ENCODE measurements around the gene ASF1A. TPM values are rescaled to one million over a fixed set of nuclear protein-coding genes. Genes with fewer than 3 reads are reported as not detected.

ASF1A gene
- total and polyA plus RNA-seq, 2 of the 13 experiments (the other 11 are each of a cell fraction or from before 2014, with no cell fraction given), result 14.5 to 49.9 TPM

- DNase-seq (ENCODE audit: low spot score), result no peak
- peak overlapping the region; percentile 96 for H3K27ac ChIP-seq (ENCODE audit: extremely low read length, insufficient read depth, low read length)
- no peaks in the 10 kb centered on the region for H4K20me1 ChIP-seq (ENCODE audit: insufficient read depth, low read length)
- H3K4me1 ChIP-seq (ENCODE audit: insufficient read depth, low read length), result peaks cover 58% of the 10 kb centered on the region
- no peaks in the 10 kb centered on the region for H3K9me3 ChIP-seq (ENCODE audit: low read length)
- H3K27me3 ChIP-seq (ENCODE audit: control insufficient read depth in 1 of 2, insufficient read depth in 2 of 2, low read length in 2 of 2), result no peaks in the 10 kb centered on the region; a peak in 1 of 5 replicates
- H2AFZ ChIP-seq (ENCODE audit: low read length), result no peak overlapping the region
- POLR2A ChIA-PET, result interaction anchor here (1.0 to 2.0 kb wide), 4 partner anchors 12 to 181 kb away, joined by 3 to 8 read pairs (median 4); partner anchors contain the start of genes FAM184A and MCM9
- H3K4me3 ChIP-seq (replicated peaks in 1 of 3; ENCODE audit: insufficient read depth in 1 of 3, low read depth in 2 of 3, low read length in 3 of 3), result no peak overlapping the region
- CTCF ChIA-PET (ENCODE audit: low intra/inter-chr PET ratio, low total read pairs), result no interaction called here
- TF ChIP-seq ZNF567 (CRISPR knock-in tag; IDR thresholded peaks at IDR 0.05; ENCODE audit: borderline replicate concordance) (no peak), ZBTB3 (CRISPR knock-in tag; IDR thresholded peaks at IDR 0.05; ENCODE audit: borderline replicate concordance, low read depth) (no peak), HNF1A (IDR thresholded peaks at IDR 0.05; ENCODE audit: low read depth) (no peak), HNF1A (CRISPR knock-in tag; IDR thresholded peaks at IDR 0.05; ENCODE audit: borderline replicate concordance) (no peak), ZNF777 (CRISPR knock-in tag; IDR thresholded peaks at IDR 0.05) (no peak), MATR3 (CRISPR knock-in tag; IDR thresholded peaks at IDR 0.05) (no peak), HES4 (CRISPR knock-in tag; IDR thresholded peaks at IDR 0.05; ENCODE audit: borderline replicate concordance) (no peak), HNRNPK (IDR thresholded peaks at IDR 0.05; ENCODE audit: low read depth, low read length, poor library complexity, severe bottlenecking) (no peak)
- FAIRE-seq, result no peak
- peak overlapping the region; percentile 85; the same call in 1 of the 2 replicates for H3K4me2 ChIP-seq (ENCODE audit: low read depth, low read length)
- in situ Hi-C loops (cut with HindIII; ENCODE audit: extremely low pct_ligation_motif_present, low pct_unique_long_range_greater_than_20kb) (no loop called here), intact Hi-C loops (cut with micrococcal nuclease; ENCODE audit: unreplicated experiment) (loop anchor here (10.0 kb wide), 1 partner anchor 367 kb away; no protein-coding TSS in a partner anchor)
- ATAC-seq, result no peak
- peaks cover 9 to 31% of the 10 kb centered on the region in 2 experiments for H3K36me3 ChIP-seq (replicated peaks in 1 of 2; ENCODE audit: control insufficient read depth in 1 of 2, insufficient read depth in 2 of 2, low read length in 2 of 2)
- H3K9ac ChIP-seq (ENCODE audit: insufficient read depth, low read depth, low read length), result no peak overlapping the region; the same call in 1 of the 2 replicates
- H3K79me2 ChIP-seq (ENCODE audit: insufficient read depth, low read length), result peaks cover 82% of the 10 kb centered on the region
- BruUV-seq (replicated peaks), result no TSS peak
Observed at GRCh38 chr6:118897386-118897785, 3.4 kb downstream of the ASF1A start.
